ENCODE measurements around the gene ZSCAN20. TPM values are rescaled to one million over a fixed set of nuclear protein-coding genes. Genes with fewer than 3 reads are reported as not detected.

ZSCAN20 gene
- total RNA-seq, 1 experiment from 2014 or later: 9.0 TPM

- Histone ChIP-seq H3K4me3 (replicated peaks in 1 of 2; ENCODE audit: low read depth in 1 of 2, low read length in 2 of 2) (no peak overlapping the region), H2AFZ (ENCODE audit: low read depth, low read length, poor library complexity, severe bottlenecking) (no peak overlapping the region), H3K9me3 (ENCODE audit: control insufficient read depth in 1 of 2, insufficient read depth in 1 of 2, low read depth in 1 of 2, low read length in 2 of 2) (no peaks in the 10 kb centered on the region), H3K36me3 (ENCODE audit: control insufficient read depth in 1 of 2, insufficient read depth in 2 of 2, low read length in 2 of 2) (no peaks in the 10 kb centered on the region), H3K27me3 (ENCODE audit: insufficient read depth, low read length) (peaks cover 10% of the 10 kb centered on the region), H3K4me2 (ENCODE audit: low read length) (no peak overlapping the region), H3K9ac (ENCODE audit: low read length) (no peak overlapping the region), H3K9me2 (ENCODE audit: insufficient read depth) (no peaks in the 10 kb centered on the region), H3K27ac (ENCODE audit: low read depth, low read length) (no peak overlapping the region), H4K20me1 (ENCODE audit: insufficient read depth) (no peaks in the 10 kb centered on the region), H3K4me1 (ENCODE audit: control insufficient read depth in 1 of 2, insufficient read depth in 2 of 2, low read length in 2 of 2) (no peaks in the 10 kb centered on the region), H3K79me2 (ENCODE audit: insufficient read depth, low read length) (no peaks in the 10 kb centered on the region)
- BruUV-seq (replicated peaks): no TSS peak
- DNase-seq (ENCODE audit: low read depth, low spot score): no peak
- ChIA-PET CTCF (no interaction called here), RAD21 (ENCODE audit: low non-redundant PET in 1 of 2, low total read pairs in 2 of 2, uncharacterized antibody in 2 of 2, unreplicated experiment in 2 of 2) (no interaction called here), POLR2A (no interaction called here)
- intact Hi-C loops (cut with micrococcal nuclease): no loop called here
- no peak for TF ChIP-seq EZH2phosphoT487 (IDR thresholded peaks at IDR 0.05; ENCODE audit: borderline replicate concordance)
- no peak for TF ChIP-seq SIN3A (IDR thresholded peaks at IDR 0.05; ENCODE audit: low read depth)
- TF ChIP-seq SP1 (IDR thresholded peaks at IDR 0.05; ENCODE audit: low read depth): no peak
- no peak for TF ChIP-seq POLR2AphosphoS5 (IDR thresholded peaks at IDR 0.05; ENCODE audit: low read depth, low read length)
- no peak for TF ChIP-seq ZNF274 (IDR thresholded peaks at IDR 0.05; ENCODE audit: low read depth, low read length)
- TF ChIP-seq RAD21 (IDR thresholded peaks at IDR 0.05; ENCODE audit: low read depth): no peak
- TF ChIP-seq ELF1 (IDR thresholded peaks at IDR 0.05; ENCODE audit: borderline replicate concordance, low read depth): no peak
- no peak for TF ChIP-seq FOSL1 (IDR thresholded peaks at IDR 0.05; ENCODE audit: low read depth)
- no peak for TF ChIP-seq JUND (IDR thresholded peaks at IDR 0.05)
- TF ChIP-seq YY1 (IDR thresholded peaks at IDR 0.05; ENCODE audit: extremely low read depth, insufficient replicate concordance, low read depth, low read length): no peak
- no peak for TF ChIP-seq ZBTB33 (IDR thresholded peaks at IDR 0.05; ENCODE audit: extremely low read depth, insufficient replicate concordance, low read length)
- no peak for TF ChIP-seq ATF3 (IDR thresholded peaks at IDR 0.05)
- no peak for TF ChIP-seq SRF (IDR thresholded peaks at IDR 0.05; ENCODE audit: low read depth)
- TF ChIP-seq ZFX (IDR thresholded peaks at IDR 0.05): no peak
- ATAC-seq: no peak
These were observed 57.5 kb downstream of the ZSCAN20 start for GRCh38 chr1:33529957-33530356.

All from HCT116 (cell line).